H9 (cell line): Measurements from ENCODE around the gene SUN1. TPM values are rescaled to one million over a fixed set of nuclear protein-coding genes. Genes with fewer than 3 reads are reported as not detected.
A peak's percentile ranks its signal among the peaks of the same experiment; 100 is the strongest.

Experiments used
- DNase-seq: peaks from one replicate; pipeline ENCODE4 v3.0.0-alpha.2; 2017
- H2AFZ ChIP-seq: one replicate; pipeline ENCODE4 v1.6.1; 2013; ENCODE audit warnings: mild to moderate bottlenecking, low read length, control low read depth, moderate library complexity
- H2AK5ac ChIP-seq: 2 replicates; pipeline ENCODE4 v1.6.1; 2013; ENCODE audit warnings: low read length, control low read depth, mixed read lengths; ENCODE audit not compliant: insufficient read length
- H2BK120ac ChIP-seq: one replicate; pipeline ENCODE4 v1.6.1; 2013; ENCODE audit warnings: low read depth, mild to moderate bottlenecking, low read length, control low read depth, inconsistent platforms; ENCODE audit not compliant: poor library complexity, severe bottlenecking
- H2BK12ac ChIP-seq: 2 replicates; pipeline ENCODE4 v1.6.1; 2013; ENCODE audit warnings: low read length, control low read depth, mixed read lengths, low read depth; ENCODE audit not compliant: insufficient read length
- H2BK15ac ChIP-seq: 2 replicates; pipeline ENCODE4 v1.6.1; 2013; ENCODE audit warnings: low read depth, low read length, control low read depth
- H2BK20ac ChIP-seq: one replicate; pipeline ENCODE4 v1.6.1; 2013; ENCODE audit warnings: low read depth, mild to moderate bottlenecking, low read length, control low read depth, inconsistent platforms; ENCODE audit not compliant: poor library complexity, severe bottlenecking
- H2BK5ac ChIP-seq: 2 replicates; pipeline ENCODE4 v1.6.1; 2013; ENCODE audit warnings: low read length, control low read depth, mixed read lengths; ENCODE audit not compliant: insufficient read length
- H3K14ac ChIP-seq: 2 replicates; pipeline ENCODE4 v1.6.1; 2013; ENCODE audit warnings: low read length, control low read depth; ENCODE audit not compliant: insufficient read depth
- H3K18ac ChIP-seq: 2 replicates; pipeline ENCODE4 v1.6.1; 2013; ENCODE audit warnings: low read depth, mild to moderate bottlenecking, mixed read lengths, low read length, control low read depth; ENCODE audit not compliant: insufficient read length
- H3K23ac ChIP-seq: 2 replicates; pipeline ENCODE4 v1.6.1; 2013; ENCODE audit warnings: low read length, control low read depth, mixed read lengths, low read depth; ENCODE audit not compliant: insufficient read length
- H3K23me2 ChIP-seq: 2 replicates; pipeline ENCODE4 v1.6.1; 2013; ENCODE audit warnings: low read depth, mild to moderate bottlenecking, mixed read lengths, low read length, control low read depth; ENCODE audit not compliant: insufficient read length, poor library complexity, severe bottlenecking
- H3K27ac ChIP-seq: 2 replicates; pipeline ENCODE4 v1.5.1; 2013; ENCODE audit warnings: low read length, control low read depth, mixed read lengths, low read depth; ENCODE audit not compliant: insufficient read length
- H3K27me3 ChIP-seq: 2 replicates; pipeline ENCODE4 v1.6.1; 2013; ENCODE audit warnings: low read length, control low read depth, inconsistent platforms; ENCODE audit not compliant: insufficient read depth
- H3K4ac ChIP-seq: 2 replicates; pipeline ENCODE4 v1.6.1; 2013; ENCODE audit warnings: low read depth, mild to moderate bottlenecking, control low read depth, inconsistent platforms, low read length, moderate library complexity
- H3K4me1 ChIP-seq: 2 replicates; pipeline ENCODE4 v1.6.1; 2013; ENCODE audit warnings: low read length, control low read depth, inconsistent platforms; ENCODE audit not compliant: insufficient read depth
- H3K4me2 ChIP-seq: 2 replicates; pipeline ENCODE4 v1.6.1; 2013; ENCODE audit warnings: low read length, control low read depth, mixed read lengths; ENCODE audit not compliant: insufficient read length, insufficient read depth
- H3K56ac ChIP-seq: 2 replicates; pipeline ENCODE4 v1.6.1; 2013; ENCODE audit warnings: low read depth, mild to moderate bottlenecking, mixed read lengths, low read length, control low read depth; ENCODE audit not compliant: insufficient read length
- H3K79me1 ChIP-seq: 2 replicates; pipeline ENCODE4 v1.6.1; 2013; ENCODE audit warnings: low read depth, mild to moderate bottlenecking, moderate library complexity, low read length, control low read depth, inconsistent platforms; ENCODE audit not compliant: insufficient read depth, poor library complexity, severe bottlenecking
- H3K79me2 ChIP-seq: 2 replicates; pipeline ENCODE4 v1.6.1; 2013; ENCODE audit warnings: low read length, control low read depth, inconsistent platforms; ENCODE audit not compliant: insufficient read depth
- H3K9ac ChIP-seq: 2 replicates; pipeline ENCODE4 v1.6.1; 2013; ENCODE audit warnings: low read length, control low read depth, mixed read lengths; ENCODE audit not compliant: insufficient read length; ENCODE audit errors: extremely low read depth
- H3K9me3 ChIP-seq: one replicate; pipeline ENCODE4 v1.6.1; 2013; ENCODE audit warnings: low read depth, low read length, inconsistent platforms; ENCODE audit not compliant: control insufficient read depth
- H3T11ph ChIP-seq: one replicate; pipeline ENCODE4 v1.6.1; 2013; ENCODE audit warnings: mild to moderate bottlenecking, low read length, control low read depth, inconsistent platforms
- H4K20me1 ChIP-seq: one replicate; pipeline ENCODE4 v1.6.1; 2013; ENCODE audit not compliant: control insufficient read depth, insufficient read length, insufficient read depth
- H4K5ac ChIP-seq: 2 replicates; pipeline ENCODE4 v1.6.1; 2013; ENCODE audit warnings: low read depth, mild to moderate bottlenecking, mixed read lengths, low read length, control low read depth; ENCODE audit not compliant: insufficient read length
- H4K8ac ChIP-seq: replicated peaks from 2 replicates; pipeline ENCODE4 v1.6.1; 2013; ENCODE audit warnings: low read length, control low read depth, mixed read lengths, low read depth; ENCODE audit not compliant: insufficient read length
- H4K91ac ChIP-seq: 2 replicates; pipeline ENCODE4 v1.6.1; 2013; ENCODE audit warnings: low read depth, mild to moderate bottlenecking, moderate library complexity, mixed read lengths, low read length, control low read depth; ENCODE audit not compliant: insufficient read length
- H3K27ac Mint-ChIP-seq, 3 experiments: 2 replicates in 2 of 3; 3 replicates in 1 of 3; pipeline ENCODE4 v1.8.0; 2020 to 2021; ENCODE audit warnings: mixed read lengths in 3 of 3, mild to moderate bottlenecking in 1 of 3, moderate library complexity in 1 of 3
- H3K27me3 Mint-ChIP-seq: 2 replicates; pipeline ENCODE4 v1.8.0; 2021; ENCODE audit warnings: low read depth, mild to moderate bottlenecking, moderate library complexity, mixed read lengths
- H3K36me3 Mint-ChIP-seq, 3 experiments: 2 replicates in 2 of 3; 3 replicates in 1 of 3; pipeline ENCODE4 v1.8.0; 2020 to 2021; ENCODE audit warnings: low read depth in 3 of 3, mixed read lengths in 3 of 3; ENCODE audit not compliant: insufficient read depth in 1 of 3
- H3K4me1 Mint-ChIP-seq, 2 experiments: 2 replicates each; pipeline ENCODE4 v1.8.0; 2020; ENCODE audit warnings: mixed read lengths in 2 of 2
- H3K4me3 Mint-ChIP-seq, 2 experiments: 2 replicates in 1 of 2; 3 replicates in 1 of 2; pipeline ENCODE4 v1.8.0; 2020 to 2021; ENCODE audit warnings: mild to moderate bottlenecking in 2 of 2, mixed read lengths in 2 of 2, moderate library complexity in 1 of 2
- H3K9me3 Mint-ChIP-seq, 2 experiments: 2 replicates in 1 of 2; 3 replicates in 1 of 2; pipeline ENCODE4 v1.8.0; 2020; ENCODE audit warnings: mild to moderate bottlenecking in 2 of 2, mixed read lengths in 2 of 2, moderate library complexity in 1 of 2
- WGBS: extraction: QIAGEN DNeasy Blood & Tissue Kit; methylation state at CpG from one replicate; pipeline ENCODE4 v1.1.7; 2013; ENCODE audit warnings: missing lambda C conversion rate, low lambda C conversion rate, mixed read lengths; ENCODE audit not compliant: insufficient read length; ENCODE audit errors: extremely low coverage; 5-methylcytosine and 5-hydroxymethylcytosine counted together
- total RNA-seq: library from RNA; stranded (reverse); gene quantifications from 2 replicates; pipeline ENCODE4 v1.2.1, GENCODE V29; 2021
- TF ChIP-seq, protein P1 (sequence below): fragments of 200-600 bp; sonication (generic); conservative IDR thresholded peaks from 3 replicates; pipeline ENCODE4 v1.8.0; 2021; ENCODE audit warnings: antibody characterized with exemption, mild to moderate bottlenecking

The SUN1 gene
- total RNA-seq, 1 experiment from 2014 or later, result 118 TPM

- Histone ChIP-seq H4K8ac (no peak overlapping the region), H2BK15ac (no peak overlapping the region), H2BK20ac (no peak overlapping the region), H3K4ac (no peak overlapping the region), H3K9me3 (no peaks in the 10 kb centered on the region), H3K79me2 (no peaks in the 10 kb centered on the region), H3K4me2 (no peak overlapping the region), H2BK12ac (no peak overlapping the region), H4K91ac (no peak overlapping the region), H3K23me2 (no peaks in the 10 kb centered on the region), H3K27ac (no peak overlapping the region), H3K18ac (no peak overlapping the region), H2AK5ac (no peak overlapping the region), H3K4me1 (no peaks in the 10 kb centered on the region), H3K9ac (no peak overlapping the region), H2BK5ac (no peak overlapping the region), H3T11ph (no peak overlapping the region), H4K20me1 (no peaks in the 10 kb centered on the region), H3K14ac (no peak overlapping the region), H3K79me1 (no peaks in the 10 kb centered on the region), H2AFZ (no peak overlapping the region), H3K23ac (no peak overlapping the region), H3K56ac (no peak overlapping the region), H3K27me3 (no peaks in the 10 kb centered on the region), H4K5ac (no peak overlapping the region), H2BK120ac (no peak overlapping the region)
- WGBS, result no CpG with 5 or more reads among the region's 40 CpGs
- H3K27ac Mint-ChIP-seq, result peak overlapping the region in 1 of 3 experiments; percentile 44; a peak in 1 of 7 replicates
- TF ChIP-seq, protein P1, sequence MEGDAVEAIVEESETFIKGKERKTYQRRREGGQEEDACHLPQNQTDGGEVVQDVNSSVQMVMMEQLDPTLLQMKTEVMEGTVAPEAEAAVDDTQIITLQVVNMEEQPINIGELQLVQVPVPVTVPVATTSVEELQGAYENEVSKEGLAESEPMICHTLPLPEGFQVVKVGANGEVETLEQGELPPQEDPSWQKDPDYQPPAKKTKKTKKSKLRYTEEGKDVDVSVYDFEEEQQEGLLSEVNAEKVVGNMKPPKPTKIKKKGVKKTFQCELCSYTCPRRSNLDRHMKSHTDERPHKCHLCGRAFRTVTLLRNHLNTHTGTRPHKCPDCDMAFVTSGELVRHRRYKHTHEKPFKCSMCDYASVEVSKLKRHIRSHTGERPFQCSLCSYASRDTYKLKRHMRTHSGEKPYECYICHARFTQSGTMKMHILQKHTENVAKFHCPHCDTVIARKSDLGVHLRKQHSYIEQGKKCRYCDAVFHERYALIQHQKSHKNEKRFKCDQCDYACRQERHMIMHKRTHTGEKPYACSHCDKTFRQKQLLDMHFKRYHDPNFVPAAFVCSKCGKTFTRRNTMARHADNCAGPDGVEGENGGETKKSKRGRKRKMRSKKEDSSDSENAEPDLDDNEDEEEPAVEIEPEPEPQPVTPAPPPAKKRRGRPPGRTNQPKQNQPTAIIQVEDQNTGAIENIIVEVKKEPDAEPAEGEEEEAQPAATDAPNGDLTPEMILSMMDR, result no peak
- no peaks in the 10 kb centered on the region for H3K36me3 Mint-ChIP-seq
- H3K4me1 Mint-ChIP-seq, result peaks cover 4 to 6% of the 10 kb centered on the region in 2 experiments; a peak in 3 of 4 replicates
- H3K4me3 Mint-ChIP-seq, result no peak overlapping the region
- no peaks in the 10 kb centered on the region; a peak in 1 of 5 replicates for H3K9me3 Mint-ChIP-seq
- DNase-seq, result no peak
- no peaks in the 10 kb centered on the region; the same call in 1 of the 2 replicates for H3K27me3 Mint-ChIP-seq
These were observed 88.2 kb downstream of the SUN1 start for GRCh38 chr7:920351-921070.
